ENCODE results near the gene IGSF21. TPM values are rescaled to one million over a fixed set of nuclear protein-coding genes. Genes with fewer than 3 reads are reported as not detected.

IGSF21 gene
- total RNA-seq, 1 donor from 2014 or later: 0.94 TPM

GRCh38 chr1:18246543-18246942 is 138.9 kb downstream of the IGSF21 start:
- Mint-ChIP-seq H3K4me3 (no peak overlapping the region), H3K36me3 (no peaks in the 10 kb centered on the region), H3K4me1 (ENCODE audit: unreplicated experiment) (no peaks in the 10 kb centered on the region), H3K27me3 (peaks cover 43% of the 10 kb centered on the region), H3K27ac (no peak overlapping the region), H3K9me3 (no peaks in the 10 kb centered on the region)
- no peak for DNase-seq (ENCODE audit: extremely low spot score, unreplicated experiment)
- no peak for TF ChIP-seq CTCF (conservative IDR thresholded peaks at IDR 0.05)

GRCh38 chr1:18247151-18247550 is 139.6 kb downstream of the IGSF21 start:
- Mint-ChIP-seq H3K27me3 (peaks cover 39% of the 10 kb centered on the region), H3K27ac (no peak overlapping the region), H3K4me3 (no peak overlapping the region), H3K9me3 (no peaks in the 10 kb centered on the region), H3K4me1 (ENCODE audit: unreplicated experiment) (no peaks in the 10 kb centered on the region), H3K36me3 (no peaks in the 10 kb centered on the region)
- DNase-seq (ENCODE audit: extremely low spot score, unreplicated experiment): no peak
- no peak for TF ChIP-seq CTCF (conservative IDR thresholded peaks at IDR 0.05)

- no peaks in the 10 kb centered on the region for H3K36me3 Mint-ChIP-seq
- no peaks in the 10 kb centered on the region for H3K4me1 Mint-ChIP-seq (ENCODE audit: unreplicated experiment)
- no peak for DNase-seq (ENCODE audit: extremely low spot score, unreplicated experiment)
- TF ChIP-seq CTCF (conservative IDR thresholded peaks at IDR 0.05): no peak
- H3K9me3 Mint-ChIP-seq: no peaks in the 10 kb centered on the region
- no peak overlapping the region for H3K4me3 Mint-ChIP-seq
- H3K27me3 Mint-ChIP-seq: peaks cover 34% of the 10 kb centered on the region
- no peak overlapping the region for H3K27ac Mint-ChIP-seq
These were observed 142.0 kb downstream of the IGSF21 start for GRCh38 chr1:18249631-18250030.

GRCh38 chr1:18253093-18253492 is 145.5 kb downstream of the IGSF21 start:
- no peak for TF ChIP-seq CTCF (conservative IDR thresholded peaks at IDR 0.05)
- Mint-ChIP-seq H3K27ac (no peak overlapping the region), H3K4me1 (ENCODE audit: unreplicated experiment) (no peaks in the 10 kb centered on the region), H3K4me3 (no peak overlapping the region), H3K36me3 (no peaks in the 10 kb centered on the region), H3K27me3 (peaks cover 46% of the 10 kb centered on the region), H3K9me3 (no peaks in the 10 kb centered on the region)
- no peak for DNase-seq (ENCODE audit: extremely low spot score, unreplicated experiment)

- Mint-ChIP-seq H3K27me3 (peaks cover 36% of the 10 kb centered on the region), H3K9me3 (no peaks in the 10 kb centered on the region), H3K4me1 (ENCODE audit: unreplicated experiment) (no peaks in the 10 kb centered on the region), H3K4me3 (no peak overlapping the region), H3K27ac (no peak overlapping the region), H3K36me3 (no peaks in the 10 kb centered on the region)
- peak; percentile 27 for TF ChIP-seq CTCF (conservative IDR thresholded peaks at IDR 0.05)
- DNase-seq (ENCODE audit: extremely low spot score, unreplicated experiment): peak; percentile 82
These were observed 149.0 kb downstream of the IGSF21 start for GRCh38 chr1:18256282-18257235.
